PC-3 (cell line): ENCODE results near the gene EED. TPM values are rescaled to one million over a fixed set of nuclear protein-coding genes. Genes with fewer than 3 reads are reported as not detected.
"Not testable (repeated sequence)": the region's sequence is repeated elsewhere in the genome, so short reads cannot be mapped to it uniquely, and the experiment has no call there.

Experiments
- ATAC-seq: fragments of 200-7000 bp; cut with Tn5 transposase; 2 replicates; pipeline ENCODE4 v1.9.1; 2020; ENCODE audit warnings: mild to moderate bottlenecking, moderate library complexity
- BruUV-seq: library from RNA; stranded (reverse); fragments of 400-500 nt; replicated peaks from 2 replicates; lab custom pipeline; 2021; lab: Mats Ljungman, UMichigan
- CTCF ChIA-PET: fragments of 300-600 bp; sonication (Branson Sonifier 250); formaldehyde crosslinking; loops from one replicate; lab custom pipeline; 2022; ENCODE audit warnings: antibody characterized with exemption; lab: Charles Lee
- POLR2A ChIA-PET: fragments of 300-600 bp; sonication (Branson Sonifier 250); formaldehyde crosslinking; loops from one replicate; lab custom pipeline; 2022; ENCODE audit warnings: antibody characterized with exemption; ENCODE audit not compliant: unreplicated experiment; lab: Charles Lee
- DNase-seq: peaks from one replicate; pipeline ENCODE4 v3.0.0-alpha.2; 2015
- H2AFZ ChIP-seq: fragments of 300-600 bp; sonication (generic); 2 replicates; pipeline ENCODE4 v1.6.0; 2016; ENCODE audit warnings: antibody characterized with exemption, low read length
- H3F3A ChIP-seq: fragments of 300-600 bp; sonication (generic); one replicate; pipeline ENCODE4 v1.6.0; 2017; ENCODE audit warnings: antibody characterized with exemption, low read length, control low read depth, mild to moderate bottlenecking; ENCODE audit not compliant: unreplicated experiment
- H3K27ac ChIP-seq: fragments of 300-600 bp; sonication (generic); 2 replicates; pipeline ENCODE4 v1.5.1; 2016; ENCODE audit warnings: mild to moderate bottlenecking, low read length
- H3K27me3 ChIP-seq: fragments of 300-600 bp; sonication (generic); 2 replicates; pipeline ENCODE4 v1.6.1; 2016; ENCODE audit warnings: low read length, mixed read lengths
- H3K36me3 ChIP-seq: fragments of 300-600 bp; sonication (generic); 2 replicates; pipeline ENCODE4 v1.6.1; 2016; ENCODE audit warnings: low read depth, mixed run types, low read length, mixed read lengths
- H3K4me1 ChIP-seq: fragments of 300-600 bp; sonication (generic); 2 replicates; pipeline ENCODE4 v1.5.1; 2016; ENCODE audit warnings: low read length; ENCODE audit not compliant: insufficient read depth
- H3K4me2 ChIP-seq: fragments of 300-600 bp; sonication (generic); 2 replicates; pipeline ENCODE4 v1.6.0; 2016; ENCODE audit warnings: low read length
- H3K4me3 ChIP-seq: fragments of 300-600 bp; sonication (generic); 2 replicates; pipeline ENCODE4 v1.5.1; 2016; ENCODE audit warnings: mild to moderate bottlenecking, low read length, mixed read lengths
- H3K79me2 ChIP-seq: fragments of 300-600 bp; sonication (generic); 2 replicates; pipeline ENCODE4 v1.6.1; 2017; ENCODE audit warnings: low read length, mixed read lengths
- H3K9ac ChIP-seq: fragments of 300-600 bp; sonication (generic); 2 replicates; pipeline ENCODE4 v1.6.0; 2016; ENCODE audit warnings: mild to moderate bottlenecking, low read length
- H3K9me2 ChIP-seq: fragments of 300-600 bp; sonication (generic); replicated peaks from 2 replicates; pipeline ENCODE4 v1.6.1; 2016; ENCODE audit warnings: mixed run types, low read length, mixed read lengths
- H3K9me3 ChIP-seq: fragments of 300-600 bp; sonication (generic); 2 replicates; pipeline ENCODE4 v1.6.1; 2016; ENCODE audit warnings: low read length, mixed read lengths
- H4K20me1 ChIP-seq: fragments of 300-600 bp; sonication (generic); 2 replicates; pipeline ENCODE4 v1.6.1; 2016; ENCODE audit warnings: low read length, mixed read lengths
- CTCF ChIP-seq: fragments of 300-600 bp; sonication (generic); conservative IDR thresholded peaks from 2 replicates; pipeline ENCODE4 v1.5.1; 2017; ENCODE audit warnings: antibody characterized with exemption, low read depth, mild to moderate bottlenecking, low read length
- EZH2 ChIP-seq: fragments of 300-600 bp; sonication (generic); IDR thresholded peaks from one replicate; pipeline ENCODE4 v1.6.1; 2017; ENCODE audit warnings: antibody characterized with exemption, mild to moderate bottlenecking, low read length; ENCODE audit not compliant: unreplicated experiment
- EZH2phosphoT487 ChIP-seq: fragments of 300-600 bp; sonication (generic); IDR thresholded peaks from 2 replicates; pipeline ENCODE4 v1.6.1; 2018; ENCODE audit warnings: mild to moderate bottlenecking, antibody characterized with exemption, low read length, borderline replicate concordance
- intact Hi-C: fragments of 100-400 bp; cut with micrococcal nuclease; formaldehyde crosslinking; loops from 2 replicates; pipeline ENCODE4 v1.9.0; 2023
- total RNA-seq: library from RNA; depleted of rRNA; stranded (reverse); fragments of >200 nt; gene quantifications from 2 replicates; pipeline ENCODE4 v1.2.3, GENCODE V29; 2014

Gene EED
- total RNA-seq, 1 experiment from 2014 or later = 17.6 TPM

GRCh38 chr11:86220653-86221052, 23.9 kb upstream of the EED start:
- H4K20me1 ChIP-seq = no peaks in the 10 kb centered on the region
- no peak overlapping the region for H2AFZ ChIP-seq
- H3K27me3 ChIP-seq = no peaks in the 10 kb centered on the region
- BruUV-seq = no TSS peak
- ATAC-seq (no peak), DNase-seq (no peak)
- H3K9me2 ChIP-seq = no peaks in the 10 kb centered on the region
- H3K9ac ChIP-seq = no peak overlapping the region
- POLR2A ChIA-PET = no interaction called here
- no peaks in the 10 kb centered on the region for H3K79me2 ChIP-seq
- TF ChIP-seq EZH2 (no peak), EZH2phosphoT487 (no peak), CTCF (no peak)
- H3K4me3 ChIP-seq = no peak overlapping the region
- intact Hi-C loops = no loop called here
- H3K4me2 ChIP-seq = no peak overlapping the region
- H3F3A ChIP-seq = no peaks in the 10 kb centered on the region
- no peaks in the 10 kb centered on the region for H3K4me1 ChIP-seq
- no peaks in the 10 kb centered on the region for H3K9me3 ChIP-seq
- H3K27ac ChIP-seq = no peak overlapping the region
- H3K36me3 ChIP-seq = no peaks in the 10 kb centered on the region
- CTCF ChIA-PET = no interaction called here

GRCh38 chr11:86222081-86222480, 22.5 kb upstream of the EED start:
- Histone ChIP-seq H3K4me2 (no peak overlapping the region), H4K20me1 (no peaks in the 10 kb centered on the region), H2AFZ (no peak overlapping the region), H3K36me3 (no peaks in the 10 kb centered on the region), H3K9ac (no peak overlapping the region), H3K4me1 (no peaks in the 10 kb centered on the region), H3K27me3 (no peaks in the 10 kb centered on the region), H3K27ac (no peak overlapping the region), H3K9me3 (no peaks in the 10 kb centered on the region), H3K9me2 (no peaks in the 10 kb centered on the region), H3K79me2 (no peaks in the 10 kb centered on the region), H3K4me3 (no peak overlapping the region), H3F3A (no peaks in the 10 kb centered on the region)
- ATAC-seq (no peak), DNase-seq (no peak)
- intact Hi-C loops = no loop called here
- POLR2A ChIA-PET = no interaction called here
- CTCF ChIA-PET = no interaction called here
- TF ChIP-seq EZH2phosphoT487 (no peak), EZH2 (no peak), CTCF (no peak)
- no TSS peak for BruUV-seq

- H3K9ac ChIP-seq, H3F3A ChIP-seq, H3K27me3 ChIP-seq, ATAC-seq, H3K36me3 ChIP-seq, H3K79me2 ChIP-seq, H3K4me1 ChIP-seq, H3K4me3 ChIP-seq, BruUV-seq, H3K9me2 ChIP-seq, DNase-seq, H3K4me2 ChIP-seq, CTCF ChIA-PET, H3K27ac ChIP-seq, POLR2A ChIA-PET, intact Hi-C loops, H2AFZ ChIP-seq, H4K20me1 ChIP-seq, H3K9me3 ChIP-seq: not testable (repeated sequence)
Observed at GRCh38 chr11:86224575-86224974, 20.0 kb upstream of the EED start.

- H3K4me3 ChIP-seq, H4K20me1 ChIP-seq, H3K4me2 ChIP-seq, H3K36me3 ChIP-seq, CTCF ChIA-PET, H3K9me3 ChIP-seq, H3K27me3 ChIP-seq, H2AFZ ChIP-seq, H3K9ac ChIP-seq, BruUV-seq, H3K9me2 ChIP-seq, POLR2A ChIA-PET, DNase-seq, ATAC-seq, H3F3A ChIP-seq, H3K79me2 ChIP-seq, intact Hi-C loops, H3K27ac ChIP-seq: not testable (repeated sequence)
- H3K4me1 ChIP-seq = peaks cover 14% of the 10 kb centered on the region
Observed at GRCh38 chr11:86225344-86225743, 19.2 kb upstream of the EED start.
